HG03457 (cell line): Measurements from ENCODE around the gene FOXP1.

ENCODE experiments used
- ATAC-seq: cut with Tn5 transposase; IDR thresholded peaks from one replicate; pipeline ENCODE4 v1.9.1; 2021; ENCODE audit warnings: moderate number of reproducible peaks; ENCODE audit not compliant: unreplicated experiment

FOXP1 gene

DNA sequence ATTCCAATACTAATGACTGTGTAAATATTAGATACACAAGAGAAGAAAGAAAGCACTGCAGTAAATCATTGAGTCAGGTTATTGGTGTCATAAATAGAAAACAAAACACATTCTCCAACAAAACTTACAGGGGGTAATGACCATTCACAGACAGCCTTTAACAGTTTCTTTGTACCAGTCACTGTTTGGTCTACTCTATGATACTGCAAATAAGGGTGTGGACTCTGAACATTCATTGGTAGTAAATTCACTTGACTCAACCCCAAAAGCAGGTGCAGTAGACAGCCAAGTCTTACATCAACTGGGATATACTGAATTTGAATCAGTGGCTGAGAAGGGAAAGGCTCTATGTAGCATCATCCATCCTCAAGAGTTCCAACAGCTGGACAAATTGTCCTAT lies 463.5 kb downstream of the FOXP1 start:
- ATAC-seq: no peak

GRCh38 chr3:71119171-71119570 lies 464.4 kb downstream of the FOXP1 start:
- no peak for ATAC-seq

DNA sequence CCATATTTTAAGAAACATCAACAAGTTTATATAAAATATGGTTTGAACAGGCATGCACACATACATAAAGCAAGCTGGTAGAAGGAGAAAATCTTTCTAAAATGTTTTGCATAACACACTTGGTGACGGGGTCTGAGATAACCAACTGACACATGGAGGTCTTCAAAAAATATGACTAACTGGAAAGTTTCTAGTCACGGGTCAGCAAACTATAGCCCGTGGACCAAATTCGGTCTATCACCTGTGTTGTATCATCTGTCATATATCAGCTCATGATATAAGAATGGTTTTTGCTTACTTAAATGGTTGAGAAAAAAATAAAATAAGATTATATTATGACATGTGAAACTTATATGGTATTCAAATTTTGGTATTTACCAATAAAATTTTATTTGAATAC lies 465.1 kb downstream of the FOXP1 start:
- ATAC-seq: no peak

- no peak for ATAC-seq
Measured at GRCh38 chr3:71117572-71118247, 465.8 kb downstream of the FOXP1 start.

- ATAC-seq: no peak
Measured at GRCh38 chr3:71114610-71115009, 468.9 kb downstream of the FOXP1 start.

GRCh38 chr3:71112576-71112975 lies 471.0 kb downstream of the FOXP1 start:
- ATAC-seq: no peak

DNA sequence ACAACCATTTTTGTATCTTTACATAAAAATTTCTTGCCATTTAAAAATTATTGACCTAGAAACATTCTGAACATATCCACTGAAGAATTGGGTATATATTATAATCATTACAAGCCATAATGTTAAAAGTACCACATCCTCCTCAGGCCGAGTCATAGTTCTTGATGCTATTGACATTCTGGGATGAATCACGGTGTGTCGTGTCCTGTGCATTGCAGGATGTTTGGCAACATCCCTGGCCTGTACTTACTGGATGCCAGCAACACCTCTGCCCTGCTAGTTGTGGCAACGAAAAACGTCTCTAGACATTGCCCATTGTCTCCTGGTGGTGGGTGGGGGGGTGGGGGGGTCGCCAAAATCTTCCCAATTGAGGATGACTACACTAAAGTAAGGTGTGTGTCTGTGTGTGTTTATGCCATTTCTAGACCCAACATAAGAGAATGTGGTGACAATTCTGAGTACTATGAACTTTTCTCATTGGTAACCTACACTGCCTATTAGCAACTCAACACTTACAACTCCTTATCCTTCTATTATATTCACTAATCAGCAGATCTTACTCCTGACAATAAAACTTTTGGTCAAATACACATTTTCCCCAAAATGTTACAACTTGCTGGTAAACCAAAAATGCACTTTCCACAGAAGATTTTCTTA lies 471.6 kb downstream of the FOXP1 start:
- ATAC-seq: no peak

- no peak for ATAC-seq
Measured at GRCh38 chr3:71110385-71111222, 472.9 kb downstream of the FOXP1 start.

GRCh38 chr3:71109977-71110285 lies 473.6 kb downstream of the FOXP1 start:
- ATAC-seq: no peak

GRCh38 chr3:71109241-71109976 lies 474.1 kb downstream of the FOXP1 start:
- no peak for ATAC-seq

DNA sequence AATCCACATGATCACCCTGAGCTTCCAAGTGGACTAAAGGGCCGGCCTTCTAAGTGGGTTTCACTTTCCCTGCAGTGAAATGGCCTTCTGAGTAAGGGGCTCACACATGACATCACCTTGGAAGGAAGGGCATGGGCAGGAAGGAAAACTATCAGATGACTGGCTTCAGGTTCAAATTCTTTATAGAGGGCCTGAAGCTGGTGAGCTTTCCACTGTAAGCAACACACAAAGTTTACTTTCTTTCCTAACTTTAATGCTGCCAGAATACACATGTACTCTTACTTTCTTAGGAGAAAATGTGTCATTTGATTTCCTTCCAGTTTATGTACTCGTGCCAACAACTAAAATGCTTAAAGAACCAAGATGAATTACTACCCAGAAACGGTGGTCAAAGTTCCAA lies 475.6 kb downstream of the FOXP1 start:
- ATAC-seq: no peak

GRCh38 chr3:71104976-71105375 lies 478.6 kb downstream of the FOXP1 start:
- no peak for ATAC-seq

- no peak for ATAC-seq
Measured at GRCh38 chr3:71104556-71104955, 479.0 kb downstream of the FOXP1 start.

GRCh38 chr3:71104121-71104541 lies 479.4 kb downstream of the FOXP1 start:
- no peak for ATAC-seq

- no peak for ATAC-seq
Measured at GRCh38 chr3:71103430-71103921, 480.1 kb downstream of the FOXP1 start.

DNA sequence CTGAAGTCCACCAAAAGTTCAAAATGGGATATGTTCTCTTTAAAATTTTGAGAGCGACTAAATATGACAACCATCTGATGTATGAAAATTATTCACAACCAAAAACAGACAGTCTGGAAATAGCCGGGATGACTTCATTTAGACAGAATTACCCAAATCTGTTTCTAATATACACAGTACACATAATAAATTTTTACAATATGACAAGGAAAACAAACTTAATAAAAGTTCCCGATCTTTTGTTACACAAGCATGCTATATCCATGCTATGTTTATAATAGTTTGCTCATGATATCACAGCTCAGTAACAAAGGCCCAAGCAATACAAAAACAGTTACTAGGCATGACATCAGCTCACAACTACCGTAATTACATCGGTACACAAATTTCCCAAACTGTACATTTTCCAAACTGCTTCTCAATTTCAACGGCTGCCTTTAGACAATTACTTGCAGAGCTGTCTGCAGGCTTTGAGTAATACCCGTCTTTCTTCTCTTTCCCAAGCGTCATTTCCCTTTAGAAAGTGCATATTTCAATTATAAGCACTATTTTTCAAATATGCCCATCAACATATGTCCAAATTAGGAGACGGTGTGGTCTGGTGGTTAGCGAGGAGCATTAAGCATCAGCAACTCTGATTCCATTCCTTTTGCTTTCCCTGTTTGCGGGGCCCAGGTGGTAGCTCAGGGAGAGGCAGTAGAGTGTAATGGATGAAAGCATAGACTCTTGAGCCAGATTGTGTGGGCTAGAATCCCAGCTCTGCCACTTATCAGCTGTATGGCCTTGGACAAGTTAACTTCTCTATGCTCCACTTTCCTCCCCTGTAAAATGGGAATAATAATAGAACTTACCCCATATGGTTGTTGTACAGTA lies 481.2 kb downstream of the FOXP1 start:
- ATAC-seq: no peak

GRCh38 chr3:71101626-71102025 lies 481.9 kb downstream of the FOXP1 start:
- ATAC-seq: no peak

DNA sequence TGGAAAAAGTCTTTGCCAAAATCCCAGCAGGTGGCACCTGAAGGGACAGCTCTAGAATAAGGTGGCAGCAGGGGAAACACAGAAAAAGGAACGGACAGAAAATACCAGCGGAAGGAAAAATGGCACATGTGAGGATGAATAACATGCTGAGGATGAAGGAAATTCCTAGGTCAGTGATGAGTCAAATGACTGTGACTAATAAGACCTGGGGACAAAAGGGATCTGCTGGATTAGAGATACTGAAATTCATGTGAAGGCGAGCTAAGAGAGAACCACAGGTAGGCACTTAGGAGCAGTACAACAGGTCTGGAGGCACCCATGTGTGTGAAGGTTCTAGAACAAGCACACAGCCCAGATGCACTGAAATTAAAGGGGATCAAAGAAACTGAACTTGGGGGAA lies 482.5 kb downstream of the FOXP1 start:
- ATAC-seq: no peak

- ATAC-seq: no peak
Measured at GRCh38 chr3:71099997-71100719, 483.4 kb downstream of the FOXP1 start.

DNA sequence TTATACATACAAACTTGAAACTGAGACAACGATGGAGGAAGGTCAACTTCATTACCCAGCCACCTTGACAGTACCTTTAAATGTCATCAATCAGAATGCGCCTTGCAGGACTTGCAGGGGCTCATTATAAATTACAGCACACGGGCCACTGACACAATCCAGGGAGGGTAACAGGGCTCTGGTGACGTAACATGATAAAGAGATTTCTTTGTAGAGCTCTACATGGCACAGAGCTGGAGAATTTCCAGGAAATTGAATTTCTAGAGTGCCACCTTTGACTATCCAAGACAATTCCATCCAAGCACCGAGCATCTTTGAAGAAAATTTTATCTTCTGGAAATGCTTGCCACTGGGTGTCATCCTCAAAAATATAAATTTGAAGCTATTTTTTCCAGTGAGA lies 486.0 kb downstream of the FOXP1 start:
- no peak for ATAC-seq
